Myocyte (in vitro differentiated cells): ENCODE results near the gene PPP1R17. TPM values are rescaled to one million over a fixed set of nuclear protein-coding genes. Genes with fewer than 3 reads are reported as not detected.

Experiments used
- total RNA-seq: library from RNA; depleted of rRNA; stranded (reverse); fragments of >200 nt; gene quantifications from 2 replicates; pipeline ENCODE4 v1.2.3, GENCODE V29; 2014

The PPP1R17 gene
- total RNA-seq, 1 donor from 2014 or later = not detected

Other genes with a start within 250 kb of the PPP1R17 start
- not detected in 2 replicates for gene ITPRID1, start 173.1 kb upstream of the PPP1R17 start, total RNA-seq